Amygdala (tissue), 56 donors: ENCODE data around the gene INPP5B.
A peak's percentile ranks its signal among the peaks of the same experiment; 100 is the strongest.
"Not testable (repeated sequence)": the region's sequence is repeated elsewhere in the genome, so short reads cannot be mapped to it uniquely, and the experiment has no call there.

Source experiments
- DNase-seq, 56 donors: peaks; one replicate each; lab custom pipeline; 2025; lab: John Stamatoyannopoulos, UW

INPP5B gene

DNA sequence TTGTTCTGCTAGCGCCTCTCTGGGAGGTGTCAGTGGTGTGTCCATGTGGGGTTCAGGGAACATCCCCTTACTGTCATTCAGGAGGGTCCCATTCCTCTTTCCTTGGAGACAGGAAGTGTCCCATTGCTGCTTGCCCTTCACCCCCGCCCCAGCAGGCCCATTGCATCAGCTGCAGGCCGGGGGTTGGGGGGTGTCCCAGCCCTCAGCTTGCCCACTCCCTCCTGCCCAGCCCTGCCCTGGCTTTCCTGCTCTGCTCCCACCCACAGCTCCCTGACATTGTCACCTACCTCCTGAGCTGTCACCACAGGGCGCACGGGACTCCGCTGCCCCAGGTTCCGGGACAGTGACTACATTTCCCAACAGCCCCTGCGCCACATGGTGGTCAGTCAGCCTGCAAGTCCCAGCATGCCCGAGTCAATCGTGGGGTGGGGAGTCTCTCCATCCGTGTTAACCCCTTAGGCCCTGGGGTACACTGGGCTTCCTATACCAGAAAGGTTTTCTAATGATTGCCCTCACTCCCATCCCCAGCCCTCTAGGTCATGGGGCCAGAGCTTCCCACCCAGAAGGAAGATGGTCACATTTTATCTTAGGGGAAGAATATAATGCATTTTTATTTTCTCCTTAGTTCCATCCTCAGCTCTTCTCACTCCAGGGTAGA is at the start of gene INPP5B:
TSS of gene INPP5B (minus strand) at position 351 of the 658 bp plus-strand sequence. CDS start 745 bp downstream, outside the sequence.
- DNase-seq: peak; percentile 58 to 94 (median 88)

DNA sequence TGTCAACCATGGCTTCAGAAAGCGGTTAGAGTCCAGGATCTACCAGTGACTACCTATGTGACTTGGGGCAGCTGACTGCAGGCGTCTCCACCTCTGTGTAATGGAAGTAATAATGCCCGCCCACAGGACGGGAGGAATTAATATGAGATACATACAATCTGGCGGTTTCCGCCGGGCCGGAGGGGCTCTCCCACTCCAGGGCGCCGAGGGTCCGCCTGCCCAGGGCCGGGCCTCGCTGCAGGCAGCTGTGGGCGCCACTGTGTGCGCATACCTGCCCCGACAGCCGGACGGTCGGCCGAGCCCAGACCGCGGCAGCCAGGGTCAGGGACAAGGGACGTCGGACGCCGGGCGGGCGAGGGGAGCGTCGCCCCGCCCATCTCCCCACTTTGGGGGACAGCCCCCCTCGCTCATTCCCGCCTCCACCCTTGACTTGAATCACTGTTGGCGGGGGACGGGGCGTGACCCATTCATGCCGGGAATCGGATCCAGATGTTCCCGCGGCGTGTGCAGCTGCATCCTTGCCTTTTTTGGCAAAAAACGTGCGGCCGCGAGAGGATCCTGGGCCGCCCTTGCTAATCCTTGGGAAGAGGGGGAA is 49.0 kb upstream of the INPP5B start:
- DNase-seq: peak in 4 of 56 donors; percentile 30 to 69 (median 49)

DNA sequence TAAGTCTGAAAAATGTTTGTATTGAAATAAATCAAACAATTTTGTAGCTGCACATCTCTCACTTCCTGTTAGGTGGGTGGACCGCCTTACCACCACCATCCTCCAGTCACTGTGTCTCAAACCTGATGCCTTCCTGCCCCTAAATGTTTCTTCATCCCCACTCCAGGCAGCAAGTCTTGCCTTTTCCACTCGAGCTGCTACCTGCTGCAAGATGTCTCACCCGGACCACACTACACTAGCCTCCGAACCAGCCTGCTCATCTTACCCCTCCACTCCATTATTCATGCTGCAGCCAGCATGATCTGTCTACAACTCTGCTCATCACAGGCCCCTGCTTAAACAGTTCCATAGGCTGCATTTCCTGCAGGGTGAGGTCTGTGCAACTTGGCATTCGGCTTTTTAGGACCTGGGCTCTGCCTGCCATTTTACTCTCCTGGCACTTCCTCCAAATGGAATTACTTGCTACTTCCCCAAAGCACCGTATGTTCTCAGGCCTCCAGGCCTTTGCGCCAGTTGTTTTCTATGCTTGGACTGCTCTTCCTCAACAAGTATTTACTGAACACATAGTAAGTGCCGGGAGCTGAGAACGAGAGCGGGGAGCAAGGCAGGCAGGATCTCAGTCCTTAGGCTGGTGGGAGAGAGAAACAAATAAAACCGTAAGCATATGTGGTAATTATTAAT is 48.2 kb upstream of the INPP5B start:
- DNase-seq: no peak

DNA sequence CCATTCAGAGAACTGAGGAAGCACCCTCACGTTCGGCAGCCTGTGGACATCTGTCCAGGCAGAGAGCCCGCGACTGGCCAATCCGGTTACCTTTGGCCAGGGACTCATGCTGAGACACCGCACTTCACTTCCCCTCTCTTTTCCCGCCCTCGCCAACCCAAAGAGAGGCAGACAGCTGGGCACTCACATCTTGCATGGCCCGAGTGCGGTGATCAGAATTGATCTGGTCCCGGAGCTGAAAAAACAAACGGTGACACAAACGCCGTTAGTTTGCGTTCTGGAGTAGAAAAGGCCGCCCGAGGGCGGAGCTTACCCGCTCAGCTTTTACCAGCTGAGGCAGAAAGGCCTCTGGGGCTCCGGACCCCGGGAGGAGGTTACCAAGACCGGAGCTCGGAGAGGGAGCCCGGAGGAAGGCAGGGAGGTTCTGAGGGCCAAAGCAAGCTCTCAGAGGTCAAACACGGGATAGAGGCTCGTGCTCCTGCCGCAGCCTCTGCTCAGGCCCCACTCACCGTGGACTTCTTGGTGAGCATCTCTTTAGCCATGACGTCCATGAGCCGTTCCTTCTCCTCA is 42.6 kb upstream of the INPP5B start:
- DNase-seq: peak in 2 of 56 donors; percentile 46 to 59

DNA sequence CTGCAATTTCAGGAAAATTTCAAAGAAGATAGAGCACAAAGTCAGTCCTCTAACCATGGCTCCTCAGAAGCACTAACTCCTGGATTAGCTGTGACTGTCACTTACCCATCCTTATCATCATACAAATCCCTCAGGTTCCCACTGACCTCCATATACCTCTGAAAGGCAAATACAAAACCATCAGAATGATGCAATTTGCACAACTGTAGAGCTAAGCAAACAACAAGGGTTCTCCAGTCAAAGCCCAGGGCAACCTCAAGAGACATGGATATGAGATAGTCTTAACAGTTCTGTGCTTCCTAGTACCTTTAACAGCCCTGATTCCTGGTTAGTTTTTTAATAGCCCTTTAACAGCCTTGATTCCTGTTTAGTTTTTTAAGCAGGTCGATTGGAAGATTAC is 40.8 kb upstream of the INPP5B start:
- no peak for DNase-seq

DNA sequence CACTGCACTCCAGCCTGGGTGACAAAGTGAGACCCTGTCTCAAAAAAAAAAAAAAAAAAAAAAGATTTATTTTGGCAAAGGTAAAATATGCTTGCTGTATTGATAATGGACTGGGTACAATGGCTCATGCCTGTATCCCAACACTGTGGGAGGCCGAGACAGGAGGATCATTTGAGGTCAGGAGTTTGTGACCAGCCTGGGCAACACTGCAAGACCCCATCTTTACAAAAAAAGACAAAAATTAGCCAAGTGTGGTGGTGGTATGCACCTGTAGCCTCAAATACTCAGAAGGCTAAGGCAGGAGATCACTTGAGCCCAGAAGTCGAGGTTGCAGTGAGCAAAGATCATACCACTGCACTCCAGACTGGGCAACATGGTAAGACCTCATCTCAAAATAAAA is 36.7 kb upstream of the INPP5B start:
- DNase-seq: no peak

DNA sequence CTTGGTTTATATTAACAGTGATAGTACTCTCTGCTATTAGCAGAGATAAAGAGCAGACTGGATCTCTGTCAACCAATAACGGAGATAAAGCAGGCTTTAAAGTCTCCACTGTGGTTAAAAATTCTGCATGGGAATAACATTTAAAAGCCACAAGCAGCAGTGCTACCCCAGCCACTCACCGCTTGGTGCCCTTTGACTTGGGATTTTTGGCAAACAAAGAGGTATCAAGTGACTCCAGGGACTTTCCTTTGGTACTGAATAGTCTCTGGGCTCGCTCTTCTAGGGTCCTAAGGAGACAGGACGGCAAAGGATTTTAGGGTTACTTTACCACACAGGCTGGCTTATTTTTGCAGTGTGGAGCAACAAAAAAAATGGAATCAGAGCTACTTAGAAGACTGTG is 31.7 kb upstream of the INPP5B start:
- DNase-seq: no peak

DNA sequence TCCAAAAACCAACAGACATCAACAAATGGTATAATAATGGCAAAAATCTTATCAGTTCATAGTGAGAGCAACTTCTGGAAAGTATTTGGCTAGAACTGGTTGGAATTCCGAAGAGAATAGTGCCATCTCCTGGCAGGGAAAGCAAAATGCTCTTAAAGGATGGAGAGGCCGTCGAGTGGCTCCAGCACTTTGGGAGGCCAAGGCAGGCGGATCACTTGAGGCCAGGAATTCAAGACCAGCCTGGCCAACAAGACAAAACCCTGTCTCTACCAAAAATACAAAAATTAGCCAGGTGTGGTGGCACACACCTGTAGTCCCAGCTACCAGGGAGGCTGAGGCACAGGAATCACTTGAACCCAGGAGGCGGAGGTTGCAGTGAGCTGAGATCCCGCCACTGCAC is 28.2 kb upstream of the INPP5B start:
- not testable (repeated sequence) for DNase-seq

DNA sequence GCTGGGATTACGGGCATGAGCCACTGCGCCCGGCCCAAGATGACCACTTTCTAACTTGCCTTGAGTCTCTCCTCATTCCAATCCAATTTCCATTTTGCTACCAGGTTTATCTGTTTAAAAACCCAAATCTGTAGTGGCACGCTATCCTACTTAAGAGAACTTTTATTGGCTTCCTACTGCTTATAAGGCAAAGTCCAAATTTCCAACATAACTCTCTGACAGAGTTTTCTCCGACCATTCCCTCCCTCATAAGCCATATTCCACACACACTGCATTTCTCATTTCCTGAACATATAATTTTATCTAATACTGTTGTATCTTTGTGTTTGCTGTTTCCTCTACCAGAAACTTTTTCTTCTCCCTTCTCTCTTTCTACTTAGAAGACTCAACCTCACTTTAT is 27.7 kb upstream of the INPP5B start:
- no peak for DNase-seq

DNA sequence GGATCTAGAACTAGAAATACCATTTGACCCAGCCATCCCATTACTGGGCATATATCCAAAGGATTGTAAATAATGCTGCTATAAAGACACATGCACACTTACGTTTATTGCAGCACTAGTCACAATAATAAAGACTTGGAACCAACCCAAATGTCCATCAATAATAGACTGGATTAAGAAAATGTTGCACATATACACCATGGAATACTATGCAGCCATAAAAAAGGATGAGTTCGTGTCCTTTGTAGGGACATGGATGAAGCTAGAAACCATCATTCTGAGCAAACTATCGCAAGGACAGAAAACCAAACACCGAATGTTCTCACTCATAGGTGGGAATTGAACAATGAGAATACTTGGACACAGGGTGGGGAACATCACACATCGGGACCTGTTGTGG is 26.8 kb upstream of the INPP5B start:
- not testable (repeated sequence) for DNase-seq

DNA sequence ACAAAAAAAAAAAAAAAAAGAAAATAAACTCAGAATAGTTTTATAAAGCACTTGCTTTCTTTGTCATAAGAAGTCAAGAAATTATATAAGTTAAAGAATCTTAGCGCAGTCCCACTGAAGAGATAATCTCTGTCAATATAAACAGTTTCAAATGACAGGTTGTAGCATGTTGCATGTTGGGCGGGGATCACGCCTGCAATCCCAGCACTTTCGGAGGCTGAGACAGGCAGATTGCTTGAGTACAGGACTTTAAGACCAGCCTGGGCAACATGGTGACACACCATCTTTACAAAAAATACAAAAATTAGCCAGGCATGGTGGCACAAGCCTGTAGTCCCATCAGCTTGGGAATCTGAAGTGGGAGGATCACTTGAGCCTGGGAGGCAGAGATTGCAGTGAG is 18.4 kb upstream of the INPP5B start:
- DNase-seq: no peak

DNA sequence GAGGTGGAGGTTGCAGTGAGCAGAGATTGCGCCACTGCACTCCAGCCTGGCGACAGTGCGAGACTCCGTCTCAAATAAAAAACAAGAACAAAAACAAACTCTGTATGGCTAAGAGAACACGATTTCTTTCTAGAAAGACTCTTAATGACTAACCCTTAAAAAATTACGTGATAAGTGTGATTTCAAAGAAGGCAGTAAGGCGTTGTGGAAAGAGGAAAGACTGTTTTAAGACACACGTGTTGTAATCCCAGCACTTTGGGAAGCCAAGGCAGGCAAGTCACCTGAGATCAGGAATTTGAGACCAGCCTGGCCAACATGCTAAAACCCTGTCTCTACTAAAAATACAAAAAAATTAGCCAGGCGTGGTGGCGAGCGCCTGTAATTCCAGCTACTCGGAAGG is 17.3 kb upstream of the INPP5B start:
- not testable (repeated sequence) for DNase-seq

DNA sequence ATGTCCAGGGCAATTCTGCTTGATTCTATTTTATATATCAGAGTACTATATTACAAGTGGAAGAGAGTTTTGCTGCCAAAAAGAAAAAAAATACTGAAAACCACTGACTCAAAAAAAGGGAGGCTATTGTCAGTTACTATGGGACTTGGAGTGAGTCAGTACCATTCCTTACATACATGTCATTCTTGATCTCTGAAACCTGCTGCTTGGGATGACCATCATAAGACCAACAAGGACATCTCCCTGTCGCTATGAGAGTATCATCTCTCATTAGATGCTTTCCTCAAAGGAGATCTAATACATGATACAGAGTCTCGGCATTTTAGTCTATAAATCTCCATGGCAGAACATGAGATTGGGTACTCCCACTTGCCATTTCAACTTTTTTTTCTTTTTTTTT is 11.8 kb upstream of the INPP5B start:
- DNase-seq: no peak

DNA sequence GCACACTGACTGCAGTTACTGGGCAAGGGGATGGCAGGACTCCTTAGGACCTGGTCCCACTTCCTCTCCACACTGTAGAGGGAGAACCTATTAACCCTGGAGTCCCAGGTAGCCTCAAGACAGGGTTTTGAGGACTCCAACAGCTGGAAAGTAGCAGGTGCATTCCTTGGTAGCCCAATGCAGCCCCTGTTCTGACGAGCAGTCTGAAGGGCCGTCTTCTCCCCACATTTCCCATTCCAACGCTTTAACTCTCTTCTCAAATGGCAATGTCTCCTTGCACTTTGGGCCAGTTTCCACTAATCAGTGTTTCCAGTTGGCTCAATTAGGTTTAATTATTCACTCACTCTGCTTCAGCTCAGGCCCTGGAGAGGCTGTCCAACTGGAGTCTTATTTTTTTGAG is 8.8 kb upstream of the INPP5B start:
- DNase-seq: no peak

DNA sequence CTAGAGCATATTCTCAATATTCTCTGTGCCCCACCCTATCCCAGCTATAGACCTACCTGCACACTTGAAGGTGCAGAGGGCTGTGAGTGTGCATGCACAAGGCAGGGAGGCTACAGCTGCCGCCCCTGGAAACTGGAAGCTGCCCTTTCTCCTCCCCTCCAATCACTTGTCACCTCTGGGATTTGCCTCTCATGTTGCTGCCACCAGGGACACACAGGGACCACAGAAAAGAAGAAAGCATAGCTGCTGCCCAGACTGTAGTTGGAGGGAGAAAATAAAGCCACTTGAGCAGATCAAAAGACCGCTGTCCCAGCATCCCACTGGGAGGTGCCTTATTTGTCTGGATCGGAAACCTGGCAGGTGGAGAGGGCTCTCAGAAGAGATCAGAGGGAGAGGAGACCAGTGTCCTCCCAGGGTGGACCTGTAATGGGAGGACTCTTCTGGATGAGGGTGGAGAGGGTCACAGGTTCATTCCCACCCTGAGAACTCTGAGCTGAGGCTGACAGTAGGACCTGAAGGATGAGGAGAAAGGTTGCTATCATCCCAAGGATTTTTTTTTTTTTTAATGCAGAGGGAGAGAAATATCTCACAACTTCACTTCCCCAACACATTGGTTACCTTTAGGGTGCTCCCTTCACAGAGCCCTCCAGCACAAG is 7.6 kb upstream of the INPP5B start:
- no peak for DNase-seq

DNA sequence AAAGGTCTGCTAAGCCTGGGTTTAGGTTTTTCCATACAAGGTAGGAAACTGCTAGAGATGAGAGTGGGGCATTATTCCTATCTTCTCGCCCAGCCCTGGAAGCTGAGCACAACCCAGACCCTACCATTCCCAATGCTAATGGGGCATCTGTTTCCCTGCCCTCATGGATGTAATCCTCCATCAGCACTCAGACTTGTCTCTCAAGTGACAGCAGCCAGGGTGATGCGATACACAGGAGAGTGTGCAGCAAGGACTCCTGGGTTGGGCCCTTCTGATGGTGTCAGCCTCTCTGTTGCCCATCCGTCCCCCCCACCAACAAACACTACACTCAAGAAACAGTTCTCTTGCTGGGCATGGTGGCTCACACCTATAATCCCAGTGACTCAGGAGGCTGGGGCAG is 5.9 kb upstream of the INPP5B start:
- DNase-seq: no peak

DNA sequence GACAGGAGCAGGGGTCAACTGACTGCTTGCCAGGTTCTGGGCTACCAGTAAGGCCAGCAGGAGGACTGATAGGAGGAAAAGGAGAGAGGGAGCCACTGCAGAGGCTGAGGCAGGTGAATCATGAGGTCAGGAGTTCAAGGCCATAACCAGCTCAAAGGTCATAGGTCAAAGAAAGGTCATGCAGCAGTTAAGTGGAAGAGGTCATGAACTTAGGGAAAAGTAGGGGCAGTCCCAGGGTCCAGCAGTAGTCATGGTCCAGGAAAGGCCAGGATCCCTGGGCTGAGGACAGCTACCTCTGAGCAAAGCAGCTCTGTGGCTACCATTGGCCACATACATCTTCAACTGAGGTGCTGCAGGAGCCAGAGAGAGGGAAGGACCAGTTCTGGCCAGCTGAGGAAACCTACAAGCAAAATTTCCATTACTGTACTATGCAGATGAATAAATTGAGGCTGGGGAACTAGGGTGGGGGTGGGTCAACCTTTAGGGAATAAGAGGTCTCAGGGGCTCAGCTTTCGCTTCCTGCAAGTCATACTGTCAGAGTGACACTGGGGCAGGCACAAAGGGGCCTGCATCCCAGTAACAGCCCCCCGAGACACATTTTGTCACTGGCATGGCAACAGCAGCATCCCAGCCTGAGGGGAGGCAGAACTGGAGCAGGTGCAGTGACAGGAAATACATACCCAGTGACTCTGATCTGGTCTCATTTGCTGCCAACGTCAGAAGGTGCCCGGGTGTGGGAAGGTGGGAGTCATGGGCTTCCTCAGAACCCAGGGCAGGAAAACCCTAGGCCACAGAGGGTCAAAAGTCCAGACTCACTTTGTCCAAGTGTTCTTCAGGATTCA is 5.2 kb upstream of the INPP5B start:
- DNase-seq: no peak

DNA sequence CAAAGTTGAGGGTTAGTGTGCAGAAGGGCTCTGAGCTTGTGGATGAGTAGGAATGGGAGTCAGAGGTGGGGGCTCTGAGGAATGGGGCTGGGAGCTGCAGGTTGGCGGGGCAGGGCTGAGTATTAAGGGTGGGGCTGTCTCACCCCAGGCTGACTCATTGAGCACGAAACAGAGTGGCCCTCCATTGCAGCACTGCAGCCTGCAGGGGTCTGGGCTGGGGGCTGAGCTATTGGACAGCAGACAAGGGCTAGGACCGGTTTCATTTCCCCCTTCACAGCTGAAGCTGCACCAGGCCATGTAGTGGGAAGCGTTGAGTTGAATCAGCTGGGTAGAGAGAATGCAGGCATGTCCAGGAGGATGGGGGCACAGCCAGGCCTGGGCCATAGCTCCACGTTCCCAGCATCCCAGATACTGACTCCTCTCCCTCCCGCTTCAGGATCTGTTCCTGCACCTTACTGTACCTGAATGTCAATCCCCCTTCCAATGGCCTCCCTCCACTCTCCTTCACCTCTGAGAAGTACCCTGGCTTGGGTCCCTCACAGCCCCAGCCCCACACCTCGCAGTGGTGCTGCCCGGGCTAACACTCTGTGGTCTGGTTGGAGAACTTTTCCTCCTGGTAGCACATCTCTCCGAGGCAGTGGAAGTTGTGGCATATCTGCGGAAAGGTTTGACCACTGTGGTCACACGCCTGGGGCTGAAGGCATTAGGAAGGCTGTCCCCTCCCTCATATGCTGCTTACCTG is 4.4 kb upstream of the INPP5B start:
- DNase-seq: peak in 1 of 56 donors; percentile 3

DNA sequence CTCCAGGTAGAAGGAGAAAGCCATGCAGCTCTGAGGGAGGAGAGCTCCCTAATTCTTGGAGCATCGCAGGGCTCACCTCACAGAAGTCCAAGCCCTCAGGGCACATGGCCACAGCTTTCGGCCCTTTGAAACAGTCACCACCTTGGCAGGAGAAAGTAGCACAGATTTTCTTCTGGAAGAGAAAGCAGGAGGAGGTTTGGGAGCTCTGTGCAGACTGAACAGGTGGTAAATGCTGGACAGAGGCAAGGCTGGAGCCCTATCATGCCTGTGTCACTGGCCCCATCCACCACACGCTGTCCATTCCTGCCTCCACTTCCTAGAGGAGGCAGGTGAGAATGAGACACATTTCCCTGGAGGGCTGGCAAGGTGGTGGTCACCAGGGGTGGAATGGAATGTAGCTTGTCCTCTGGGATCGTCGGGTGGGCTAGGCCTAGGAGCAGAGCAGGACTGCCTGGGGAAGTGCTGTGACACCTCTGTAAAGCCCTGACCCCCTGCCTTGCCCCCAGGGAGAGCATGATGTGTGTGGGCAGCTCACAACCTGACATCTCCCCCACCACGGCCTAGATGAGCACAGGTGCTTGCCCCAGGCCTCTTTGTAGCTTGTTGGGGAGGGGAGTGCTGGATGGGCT is 2.8 kb upstream of the INPP5B start:
- no peak for DNase-seq
